ENCODE data around the gene RAET1L. TPM values are rescaled to one million over a fixed set of nuclear protein-coding genes. Genes with fewer than 3 reads are reported as not detected.

RAET1L gene
- total RNA-seq, 2 donors from 2014 or later: not detected

- no peak overlapping the region for H3K27ac ChIP-seq
- no peaks in the 10 kb centered on the region for H3K36me3 ChIP-seq
- no peak overlapping the region for H3K4me3 ChIP-seq
- no peaks in the 10 kb centered on the region for H3K4me1 ChIP-seq (ENCODE audit: control insufficient read depth in 1 of 2, low read depth in 2 of 2)
- no peaks in the 10 kb centered on the region for H3K9me3 ChIP-seq
- no peaks in the 10 kb centered on the region for H3K27me3 ChIP-seq (replicated peaks; ENCODE audit: insufficient read depth)
- TF ChIP-seq CTCF (IDR thresholded peaks at IDR 0.05): no peak
- no peak for ATAC-seq (ENCODE audit: insufficient number of reproducible peaks, low FRiP score, low read depth)
- DNase-seq (ENCODE audit: low spot score): no peak
Observed at GRCh38 chr6:150055131-150055530, 29.8 kb upstream of the RAET1L start.

DNA sequence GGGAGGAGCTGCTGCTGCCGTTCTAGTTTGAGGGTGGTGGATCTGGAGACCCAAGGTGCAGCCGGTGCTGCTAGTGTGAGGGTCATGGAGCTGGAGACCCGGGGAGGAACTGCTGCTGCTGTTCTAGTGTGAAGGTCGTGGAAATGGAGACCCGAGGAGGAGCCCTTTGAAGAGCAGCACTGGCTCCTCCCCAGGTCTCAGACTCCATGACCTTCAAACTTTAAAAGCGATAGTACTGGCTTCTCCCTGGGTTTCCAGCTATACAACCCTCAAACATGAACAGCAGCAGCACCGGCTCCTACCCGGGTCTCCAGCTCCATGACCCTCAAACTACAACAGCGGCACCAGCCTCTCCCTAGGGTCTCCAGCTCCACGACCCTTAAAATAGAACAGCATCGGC is 28.1 kb upstream of the RAET1L start:
- Histone ChIP-seq H3K4me1 (ENCODE audit: control insufficient read depth in 1 of 2, low read depth in 2 of 2) (no peaks in the 10 kb centered on the region), H3K27me3 (replicated peaks; ENCODE audit: insufficient read depth) (no peaks in the 10 kb centered on the region), H3K36me3 (no peaks in the 10 kb centered on the region), H3K27ac (no peak overlapping the region), H3K9me3 (no peaks in the 10 kb centered on the region), H3K4me3 (no peak overlapping the region)
- DNase-seq (ENCODE audit: low spot score) (no peak), ATAC-seq (ENCODE audit: insufficient number of reproducible peaks, low FRiP score, low read depth) (no peak)
- TF ChIP-seq CTCF (IDR thresholded peaks at IDR 0.05): no peak

- H3K4me3 ChIP-seq: no peak overlapping the region
- no peaks in the 10 kb centered on the region for H3K36me3 ChIP-seq
- no peak for TF ChIP-seq CTCF (IDR thresholded peaks at IDR 0.05)
- H3K9me3 ChIP-seq: no peaks in the 10 kb centered on the region
- no peak for ATAC-seq (ENCODE audit: insufficient number of reproducible peaks, low FRiP score, low read depth)
- no peak for DNase-seq (ENCODE audit: low spot score)
- no peak overlapping the region for H3K27ac ChIP-seq
- no peaks in the 10 kb centered on the region for H3K27me3 ChIP-seq (replicated peaks; ENCODE audit: insufficient read depth)
- no peaks in the 10 kb centered on the region for H3K4me1 ChIP-seq (ENCODE audit: control insufficient read depth in 1 of 2, low read depth in 2 of 2)
Observed at GRCh38 chr6:150050846-150051245, 25.5 kb upstream of the RAET1L start.

GRCh38 chr6:150048099-150048498 is 22.8 kb upstream of the RAET1L start:
- no peak overlapping the region for H3K4me3 ChIP-seq
- DNase-seq (ENCODE audit: low spot score) (no peak), ATAC-seq (ENCODE audit: insufficient number of reproducible peaks, low FRiP score, low read depth) (no peak)
- H3K4me1 ChIP-seq (ENCODE audit: control insufficient read depth in 1 of 2, low read depth in 2 of 2): no peaks in the 10 kb centered on the region
- H3K9me3 ChIP-seq: no peaks in the 10 kb centered on the region
- no peaks in the 10 kb centered on the region for H3K27me3 ChIP-seq (replicated peaks; ENCODE audit: insufficient read depth)
- no peaks in the 10 kb centered on the region for H3K36me3 ChIP-seq
- no peak for TF ChIP-seq CTCF (IDR thresholded peaks at IDR 0.05)
- no peak overlapping the region for H3K27ac ChIP-seq

- Histone ChIP-seq H3K4me1 (ENCODE audit: control insufficient read depth in 1 of 2, low read depth in 2 of 2) (no peaks in the 10 kb centered on the region), H3K27me3 (replicated peaks; ENCODE audit: insufficient read depth) (no peaks in the 10 kb centered on the region), H3K4me3 (no peak overlapping the region), H3K27ac (no peak overlapping the region), H3K9me3 (no peaks in the 10 kb centered on the region), H3K36me3 (no peaks in the 10 kb centered on the region)
- DNase-seq (ENCODE audit: low spot score): no peak
- ATAC-seq (ENCODE audit: insufficient number of reproducible peaks, low FRiP score, low read depth): no peak
- no peak for TF ChIP-seq CTCF (IDR thresholded peaks at IDR 0.05)
Observed at GRCh38 chr6:150046943-150047342, 21.6 kb upstream of the RAET1L start.

All from thoracic aorta (tissue), 2 donors.